Transverse colon (tissue), 4 donors: ENCODE data around the gene SCART1. TPM values are rescaled to one million over a fixed set of nuclear protein-coding genes. Genes with fewer than 3 reads are reported as not detected.

ENCODE experiments used
- DNase-seq: peaks from one replicate; pipeline ENCODE4 v3.0.0-alpha.2; 2019
- H3K27ac ChIP-seq, 4 donors: fragments of 200-600 bp; sonication (generic); 2 replicates each; pipeline ENCODE4 v1.5.1; 2016 to 2018; ENCODE audit warnings: inconsistent platforms in 4 of 4
- H3K27me3 ChIP-seq: fragments of 200-600 bp; sonication (generic); 2 replicates; pipeline ENCODE4 v1.5.1; 2017; ENCODE audit warnings: inconsistent platforms
- H3K36me3 ChIP-seq, 4 donors: fragments of 200-600 bp; sonication (generic); 2 replicates each; pipeline ENCODE4 v1.5.1; 2017 to 2019; ENCODE audit warnings: inconsistent platforms in 4 of 4
- H3K4me1 ChIP-seq, 4 donors: fragments of 200-600 bp; sonication (generic); 2 replicates each; pipeline ENCODE4 v1.5.1; 2017 to 2020; ENCODE audit warnings: inconsistent platforms in 4 of 4
- H3K4me3 ChIP-seq, 4 donors: fragments of 200-600 bp; sonication (generic); 1 replicate in 1 of 4; 2 replicates in 3 of 4; pipeline versions ENCODE4 v1.5.1 to v1.6.1; 2017 to 2019; ENCODE audit warnings: inconsistent platforms in 4 of 4
- H3K9me3 ChIP-seq, 2 donors: fragments of 200-600 bp; sonication (generic); 2 replicates each; pipeline ENCODE4 v1.5.1; 2017 to 2019; ENCODE audit warnings: inconsistent platforms in 2 of 2
- EP300 ChIP-seq: sonication (generic); formaldehyde crosslinking; IDR thresholded peaks from one replicate; pipeline ENCODE4 v1.6.1; 2017; ENCODE audit warnings: antibody characterized with exemption, low read depth
- POLR2A ChIP-seq: fragments of 450-650 bp; IDR thresholded peaks from one replicate; pipeline ENCODE4 v1.6.1; 2016; ENCODE audit warnings: antibody characterized with exemption, mild to moderate bottlenecking, moderate library complexity
- POLR2AphosphoS5 ChIP-seq, 3 donors: sonication (generic); formaldehyde crosslinking; IDR thresholded peaks; one replicate each; pipeline ENCODE4 v1.6.1; 2016; ENCODE audit warnings: antibody characterized with exemption in 3 of 3
- WGBS, 2 donors: methylation state at CpG; one replicate each; pipeline ENCODE4 v1.1.5; 2018; ENCODE audit warnings: low coverage in 1 of 2; 5-methylcytosine and 5-hydroxymethylcytosine counted together
- in situ Hi-C, 4 donors: fragments of 200-750 bp; cut with MboI; loops; one replicate each; pipeline versions ENCODE4 v1.15.0 to v1.15.1; 2017; ENCODE audit warnings: low sequenced_read_pairs in 3 of 4, low pct_ligation_motif_present in 1 of 4, low pct_unique_long_range_greater_than_20kb in 1 of 4
- intact Hi-C: fragments of 100-400 bp; cut with DNase I; formaldehyde crosslinking; loops from one replicate; pipeline ENCODE4 v1.15.1; 2023; ENCODE audit warnings: low total_unique reads
- total RNA-seq, 4 donors: library from RNA; depleted of rRNA; stranded (reverse); fragments of >200 nt; gene quantifications; one replicate each; pipeline ENCODE4 v1.1.0, GENCODE V29; 2016
- TF ChIP-seq, protein P1 (sequence below), 5 experiments: fragments of 200-600 bp in 3 of 5; fragments of 450-650 bp in 2 of 5; sonication (generic) in 3 of 5; IDR thresholded peaks; 1 replicate in 2 of 5; 2 replicates in 3 of 5; pipeline ENCODE4 v1.5.1; 2016 to 2017; ENCODE audit warnings: antibody characterized with exemption in 5 of 5, inconsistent platforms in 3 of 5, mild to moderate bottlenecking in 2 of 5, moderate library complexity in 1 of 5

SCART1 gene
- total RNA-seq, 4 donors from 2014 or later = 1.6 to 6.5 (median 3.1) TPM

DNA sequence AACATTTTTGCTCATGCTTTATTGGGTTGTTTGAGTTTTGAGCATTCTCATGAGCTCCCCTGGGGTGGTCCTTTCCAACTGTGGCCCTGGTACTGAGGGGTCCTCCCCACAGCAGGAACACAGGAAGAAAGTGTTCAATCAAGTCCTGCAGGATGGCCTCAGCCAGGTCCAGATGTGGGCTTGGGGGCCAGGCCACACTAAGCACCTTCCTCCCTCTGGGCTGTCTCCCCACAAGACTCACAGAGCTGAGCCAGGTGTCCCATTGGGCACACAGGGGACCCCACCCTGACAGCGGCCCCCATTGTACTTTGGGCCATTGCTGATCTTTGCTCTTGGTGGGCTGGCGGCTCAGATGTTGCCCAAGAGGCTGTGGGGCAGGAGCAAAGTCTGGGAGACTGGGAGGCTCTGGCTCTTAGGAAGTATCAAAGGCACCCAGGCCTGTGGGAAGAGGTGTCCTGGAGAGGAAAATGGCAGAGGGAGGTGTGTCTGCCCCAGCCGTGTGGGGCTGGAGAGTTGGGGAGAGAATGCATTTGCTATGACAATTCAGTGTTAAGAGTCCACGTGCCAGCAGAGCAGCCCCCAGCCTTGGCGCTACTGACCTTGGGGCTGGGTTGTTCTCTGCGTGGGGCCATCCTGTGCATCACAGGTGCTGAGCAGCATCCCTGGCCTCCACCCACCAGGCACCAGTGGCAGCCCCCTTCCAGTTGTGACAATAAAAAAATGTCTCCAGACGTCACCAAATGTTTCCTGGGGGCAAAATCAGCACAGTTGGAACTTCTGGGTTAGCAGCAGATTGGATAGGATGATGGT is 17.8 kb downstream of the SCART1 start:
- DNase-seq = no peak
- Histone ChIP-seq H3K36me3 (no peaks in the 10 kb centered on the region), H3K4me1 (no peaks in the 10 kb centered on the region), H3K9me3 (no peaks in the 10 kb centered on the region), H3K27ac (no peak overlapping the region), H3K27me3 (no peaks in the 10 kb centered on the region), H3K4me3 (no peak overlapping the region)
- in situ Hi-C loops (no loop called here), intact Hi-C loops (no loop called here)
- 83 to 100% methylated on average over 1 to 7 of the region's 7 CpGs for WGBS, 2 donors
- TF ChIP-seq EP300 (no peak), POLR2AphosphoS5 (IDR thresholded peaks at IDR 0.05) (no peak), POLR2A (no peak)
- TF ChIP-seq, protein P1, sequence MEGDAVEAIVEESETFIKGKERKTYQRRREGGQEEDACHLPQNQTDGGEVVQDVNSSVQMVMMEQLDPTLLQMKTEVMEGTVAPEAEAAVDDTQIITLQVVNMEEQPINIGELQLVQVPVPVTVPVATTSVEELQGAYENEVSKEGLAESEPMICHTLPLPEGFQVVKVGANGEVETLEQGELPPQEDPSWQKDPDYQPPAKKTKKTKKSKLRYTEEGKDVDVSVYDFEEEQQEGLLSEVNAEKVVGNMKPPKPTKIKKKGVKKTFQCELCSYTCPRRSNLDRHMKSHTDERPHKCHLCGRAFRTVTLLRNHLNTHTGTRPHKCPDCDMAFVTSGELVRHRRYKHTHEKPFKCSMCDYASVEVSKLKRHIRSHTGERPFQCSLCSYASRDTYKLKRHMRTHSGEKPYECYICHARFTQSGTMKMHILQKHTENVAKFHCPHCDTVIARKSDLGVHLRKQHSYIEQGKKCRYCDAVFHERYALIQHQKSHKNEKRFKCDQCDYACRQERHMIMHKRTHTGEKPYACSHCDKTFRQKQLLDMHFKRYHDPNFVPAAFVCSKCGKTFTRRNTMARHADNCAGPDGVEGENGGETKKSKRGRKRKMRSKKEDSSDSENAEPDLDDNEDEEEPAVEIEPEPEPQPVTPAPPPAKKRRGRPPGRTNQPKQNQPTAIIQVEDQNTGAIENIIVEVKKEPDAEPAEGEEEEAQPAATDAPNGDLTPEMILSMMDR (IDR thresholded peaks at IDR 0.05) = no peak

DNA sequence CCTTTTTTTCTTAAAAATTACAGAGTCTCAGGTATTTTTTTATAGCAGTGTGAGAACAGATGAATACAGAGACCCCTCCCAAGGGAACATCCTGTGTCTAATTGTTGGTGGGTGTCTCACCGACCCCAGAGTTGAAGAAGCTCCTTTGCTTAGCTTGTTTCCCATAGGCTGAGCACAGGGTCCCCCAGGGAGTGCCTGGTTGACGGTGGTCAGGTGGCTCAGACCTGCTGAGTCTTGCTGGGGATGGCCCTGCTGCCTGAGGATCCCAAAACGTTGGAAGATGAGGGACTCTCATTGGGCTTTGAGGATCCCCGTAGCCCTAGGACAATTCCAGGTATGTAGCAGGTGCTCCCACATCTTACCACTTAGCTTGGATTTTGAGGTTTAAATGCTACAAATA is 19.5 kb downstream of the SCART1 start:
- H3K27ac ChIP-seq = no peak overlapping the region
- no peaks in the 10 kb centered on the region for H3K9me3 ChIP-seq
- H3K27me3 ChIP-seq = no peaks in the 10 kb centered on the region
- TF ChIP-seq POLR2AphosphoS5 (IDR thresholded peaks at IDR 0.05) (no peak), EP300 (no peak), POLR2A (no peak)
- TF ChIP-seq, protein P1 (IDR thresholded peaks at IDR 0.05) = no peak
- no peaks in the 10 kb centered on the region for H3K4me1 ChIP-seq
- intact Hi-C loops = no loop called here
- in situ Hi-C loops = no loop called here
- WGBS, 2 donors = 63% methylated on average over 4 of the region's 4 CpGs; no CpG with 5 or more reads in 1 of the 2 donors
- no peak overlapping the region for H3K4me3 ChIP-seq
- H3K36me3 ChIP-seq = no peaks in the 10 kb centered on the region
- DNase-seq = no peak

GRCh38 chr10:133474027-133474426 is 20.3 kb downstream of the SCART1 start:
- no peaks in the 10 kb centered on the region for H3K9me3 ChIP-seq
- in situ Hi-C loops (no loop called here), intact Hi-C loops (no loop called here)
- no peaks in the 10 kb centered on the region for H3K27me3 ChIP-seq
- H3K4me1 ChIP-seq = no peaks in the 10 kb centered on the region
- TF ChIP-seq POLR2AphosphoS5 (IDR thresholded peaks at IDR 0.05) (no peak), EP300 (no peak), POLR2A (no peak)
- TF ChIP-seq, protein P1 (IDR thresholded peaks at IDR 0.05) = no peak
- 64% methylated on average over 2 of the region's 2 CpGs; no CpG with 5 or more reads in 1 of the 2 donors for WGBS, 2 donors
- no peak overlapping the region for H3K27ac ChIP-seq
- no peak overlapping the region for H3K4me3 ChIP-seq
- no peak for DNase-seq
- no peaks in the 10 kb centered on the region for H3K36me3 ChIP-seq

- no peak for DNase-seq
- Histone ChIP-seq H3K27ac (no peak overlapping the region), H3K36me3 (no peaks in the 10 kb centered on the region), H3K4me1 (no peaks in the 10 kb centered on the region), H3K27me3 (no peaks in the 10 kb centered on the region), H3K9me3 (no peaks in the 10 kb centered on the region), H3K4me3 (no peak overlapping the region)
- in situ Hi-C loops (no loop called here), intact Hi-C loops (no loop called here)
- WGBS, 2 donors = 85 to 94% methylated on average over 5 to 12 of the region's 12 CpGs
- TF ChIP-seq POLR2A (no peak), POLR2AphosphoS5 (IDR thresholded peaks at IDR 0.05) (no peak), EP300 (no peak)
- TF ChIP-seq, protein P1 (IDR thresholded peaks at IDR 0.05) = no peak
These were observed 21.1 kb downstream of the SCART1 start for GRCh38 chr10:133474665-133475424.
